H1 (cell line): Measurements from ENCODE around the gene NXT2.

Source experiments
- CHD1 ChIP-seq: IDR thresholded peaks from 2 replicates; pipeline ENCODE4 v1.6.1; 2012; ENCODE audit warnings: low read depth, low read length, improper control_type of control experiment
- KDM1A ChIP-seq: fragments of 200-600, 300-600 bp; sonication (generic); IDR thresholded peaks from 2 replicates; pipeline ENCODE4 v1.7.1; 2016; ENCODE audit warnings: mild to moderate bottlenecking, low read length, borderline replicate concordance
- POLR2A ChIP-seq, 2 experiments: IDR thresholded peaks; 1 replicate in 1 of 2; 2 replicates in 1 of 2; pipeline ENCODE4 v1.6.1; 2011; ENCODE audit warnings: low read depth in 2 of 2, low read length in 2 of 2, mild to moderate bottlenecking in 2 of 2; ENCODE audit errors: control extremely low read depth in 1 of 2
- POLR2AphosphoS5 ChIP-seq: IDR thresholded peaks from 2 replicates; pipeline ENCODE4 v1.6.1; 2011; ENCODE audit warnings: low read depth, low read length
- POU5F1 ChIP-seq: IDR thresholded peaks from 2 replicates; pipeline ENCODE4 v1.6.1; 2011; ENCODE audit warnings: low read depth, mild to moderate bottlenecking, low read length, moderate library complexity
- RXRA ChIP-seq: IDR thresholded peaks from 2 replicates; pipeline ENCODE4 v1.6.1; 2011; ENCODE audit warnings: low read depth, mild to moderate bottlenecking, low read length, moderate library complexity; ENCODE audit not compliant: insufficient read depth
- SUZ12 ChIP-seq: fragments of 200-600 bp; sonication (generic); IDR thresholded peaks from 2 replicates; pipeline ENCODE4 v1.6.1; 2012; ENCODE audit warnings: mild to moderate bottlenecking, inconsistent platforms, low read length, moderate library complexity, mixed read lengths
- YY1 ChIP-seq: IDR thresholded peaks from 2 replicates; pipeline ENCODE4 v1.6.1; 2011; ENCODE audit warnings: low read depth, mild to moderate bottlenecking, low read length
- TF ChIP-seq, protein P1 (sequence below), 3 experiments: IDR thresholded peaks; 1 replicate in 2 of 3; 2 replicates in 1 of 3; pipeline versions ENCODE4 v1.5.1 to v1.6.1; 2011; ENCODE audit warnings: low read length in 3 of 3, mild to moderate bottlenecking in 3 of 3, inconsistent platforms in 2 of 3, low read depth in 1 of 3, moderate library complexity in 1 of 3; ENCODE audit not compliant: insufficient read depth in 1 of 3; ENCODE audit errors: control extremely low read depth in 1 of 3
- TF ChIP-seq, protein P2 (sequence below): IDR thresholded peaks from 2 replicates; pipeline ENCODE4 v1.6.1; 2011; ENCODE audit warnings: low read length, improper control_type of control experiment

DNA sequence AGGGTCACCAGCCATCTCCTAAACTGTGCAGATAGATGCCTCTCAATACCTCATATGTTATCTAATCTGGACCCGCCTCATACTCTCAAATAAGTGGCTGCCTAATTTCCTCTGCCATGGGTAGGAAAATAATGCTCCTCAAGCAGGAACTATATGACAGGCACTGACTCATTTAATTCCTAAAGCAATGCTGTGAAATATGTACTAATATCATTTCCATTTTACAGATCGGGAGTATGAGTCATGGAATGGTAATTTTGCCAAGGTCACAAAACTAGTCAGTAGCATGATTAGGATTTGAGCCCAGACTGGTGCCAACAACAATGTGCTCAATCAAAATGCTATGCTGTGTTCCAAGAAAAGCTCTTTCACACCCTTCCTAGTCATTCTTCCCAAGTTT is 3.0 kb upstream of the NXT2 start:
- TF ChIP-seq CHD1 (no peak), POLR2A (IDR thresholded peaks at IDR 0.05; ENCODE audit: control extremely low read depth in 1 of 2, low read depth in 2 of 2, low read length in 2 of 2) (no peak), SUZ12 (no peak), RXRA (no peak), YY1 (no peak), POLR2AphosphoS5 (no peak), KDM1A (no peak), POU5F1 (no peak)
- TF ChIP-seq, protein P1, sequence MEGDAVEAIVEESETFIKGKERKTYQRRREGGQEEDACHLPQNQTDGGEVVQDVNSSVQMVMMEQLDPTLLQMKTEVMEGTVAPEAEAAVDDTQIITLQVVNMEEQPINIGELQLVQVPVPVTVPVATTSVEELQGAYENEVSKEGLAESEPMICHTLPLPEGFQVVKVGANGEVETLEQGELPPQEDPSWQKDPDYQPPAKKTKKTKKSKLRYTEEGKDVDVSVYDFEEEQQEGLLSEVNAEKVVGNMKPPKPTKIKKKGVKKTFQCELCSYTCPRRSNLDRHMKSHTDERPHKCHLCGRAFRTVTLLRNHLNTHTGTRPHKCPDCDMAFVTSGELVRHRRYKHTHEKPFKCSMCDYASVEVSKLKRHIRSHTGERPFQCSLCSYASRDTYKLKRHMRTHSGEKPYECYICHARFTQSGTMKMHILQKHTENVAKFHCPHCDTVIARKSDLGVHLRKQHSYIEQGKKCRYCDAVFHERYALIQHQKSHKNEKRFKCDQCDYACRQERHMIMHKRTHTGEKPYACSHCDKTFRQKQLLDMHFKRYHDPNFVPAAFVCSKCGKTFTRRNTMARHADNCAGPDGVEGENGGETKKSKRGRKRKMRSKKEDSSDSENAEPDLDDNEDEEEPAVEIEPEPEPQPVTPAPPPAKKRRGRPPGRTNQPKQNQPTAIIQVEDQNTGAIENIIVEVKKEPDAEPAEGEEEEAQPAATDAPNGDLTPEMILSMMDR (IDR thresholded peaks at IDR 0.05; ENCODE audit: control extremely low read depth in 1 of 3, insufficient read depth in 1 of 3, low read depth in 1 of 3, low read length in 3 of 3), result no peak
- TF ChIP-seq, protein P2, sequence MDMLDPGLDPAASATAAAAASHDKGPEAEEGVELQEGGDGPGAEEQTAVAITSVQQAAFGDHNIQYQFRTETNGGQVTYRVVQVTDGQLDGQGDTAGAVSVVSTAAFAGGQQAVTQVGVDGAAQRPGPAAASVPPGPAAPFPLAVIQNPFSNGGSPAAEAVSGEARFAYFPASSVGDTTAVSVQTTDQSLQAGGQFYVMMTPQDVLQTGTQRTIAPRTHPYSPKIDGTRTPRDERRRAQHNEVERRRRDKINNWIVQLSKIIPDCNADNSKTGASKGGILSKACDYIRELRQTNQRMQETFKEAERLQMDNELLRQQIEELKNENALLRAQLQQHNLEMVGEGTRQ, result no peak
